GM12892 (cell line): ENCODE data around the gene CD82.

Source experiments
- POLR2A ChIP-seq: IDR thresholded peaks from 2 replicates; pipeline ENCODE4 v1.6.1; 2011; ENCODE audit warnings: low read depth, low read length, control low read depth
- POLR2AphosphoS5 ChIP-seq: IDR thresholded peaks from 2 replicates; pipeline ENCODE4 v1.6.1; 2011; ENCODE audit warnings: low read depth, low read length, control low read depth

DNA sequence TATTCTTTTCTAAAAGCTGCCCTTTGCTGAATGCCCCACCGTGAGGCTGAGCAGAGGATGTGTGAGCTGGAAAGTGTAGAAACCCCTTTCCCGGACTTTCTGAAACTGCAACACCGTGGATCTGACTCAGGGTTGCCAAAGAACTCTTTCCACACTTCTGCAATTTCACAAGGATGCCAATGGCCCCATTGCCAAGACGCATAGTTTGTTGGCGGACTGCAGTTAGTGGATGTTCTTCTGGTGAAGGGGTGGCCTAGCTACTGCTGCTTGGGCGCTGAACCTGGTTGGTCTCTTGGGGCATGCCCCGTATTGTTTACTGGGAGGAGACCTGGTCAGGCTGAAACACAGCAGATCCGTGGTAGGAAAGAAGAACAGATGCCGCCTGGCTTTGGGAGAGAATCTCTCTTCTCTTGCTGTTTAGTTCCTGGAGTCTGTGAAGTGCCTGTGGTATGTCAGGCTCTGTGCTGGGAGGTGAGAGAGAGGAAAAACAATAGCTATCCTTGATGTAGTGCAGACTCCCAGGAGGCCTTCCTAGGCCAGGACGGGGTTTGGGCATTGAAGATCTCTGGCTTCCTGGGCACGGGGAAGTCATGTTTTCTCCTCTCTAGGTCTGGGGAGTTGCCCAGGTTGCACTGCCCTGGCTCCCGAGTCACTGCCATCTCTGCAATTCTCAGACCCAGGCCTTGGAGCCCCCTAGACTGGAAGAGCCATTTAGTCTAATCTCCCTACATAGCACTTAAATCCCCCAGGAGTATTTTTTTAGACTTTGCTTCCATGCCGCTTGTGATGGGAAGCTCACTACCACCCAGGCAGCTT, 26.9 kb downstream of the CD82 start:
- TF ChIP-seq POLR2A (no peak), POLR2AphosphoS5 (no peak)
